Chondrocyte (in vitro differentiated cells): ENCODE results near the gene SNX30. TPM values are rescaled to one million over a fixed set of nuclear protein-coding genes. Genes with fewer than 3 reads are reported as not detected.

ENCODE experiments used
- DNase-seq: peaks from one replicate; pipeline ENCODE4 v3.0.0; 2021; ENCODE audit warnings: mixed read lengths, low spot score
- H3K27ac Mint-ChIP-seq: one replicate; pipeline ENCODE4 v1.8.0; 2021; ENCODE audit warnings: mild to moderate bottlenecking, moderate library complexity, mixed read lengths; ENCODE audit not compliant: unreplicated experiment
- H3K27me3 Mint-ChIP-seq: 2 replicates; pipeline ENCODE4 v1.8.0; 2021; ENCODE audit warnings: low read depth, mixed read lengths
- H3K36me3 Mint-ChIP-seq: 2 replicates; pipeline ENCODE4 v1.8.0; 2021; ENCODE audit warnings: low read depth, mixed read lengths
- H3K4me1 Mint-ChIP-seq: 2 replicates; pipeline ENCODE4 v1.8.0; 2021; ENCODE audit warnings: low read depth, mild to moderate bottlenecking, mixed read lengths
- H3K4me3 Mint-ChIP-seq: one replicate; pipeline ENCODE4 v1.8.0; 2021; ENCODE audit warnings: mild to moderate bottlenecking, moderate library complexity, mixed read lengths; ENCODE audit not compliant: unreplicated experiment
- H3K9me3 Mint-ChIP-seq: 2 replicates; pipeline ENCODE4 v1.8.0; 2021; ENCODE audit warnings: low read depth, mixed read lengths
- total RNA-seq: library from RNA; stranded (reverse); gene quantifications from 3 replicates; pipeline ENCODE4 v1.2.1, GENCODE V29; 2021
- TF ChIP-seq, protein P1 (sequence below): fragments of 200-600 bp; sonication (generic); IDR thresholded peaks from 2 replicates; pipeline ENCODE4 v1.5.0; 2021; ENCODE audit warnings: antibody characterized with exemption, mild to moderate bottlenecking, moderate library complexity

Gene SNX30
- total RNA-seq, 1 donor from 2014 or later = 19.9 TPM

DNA sequence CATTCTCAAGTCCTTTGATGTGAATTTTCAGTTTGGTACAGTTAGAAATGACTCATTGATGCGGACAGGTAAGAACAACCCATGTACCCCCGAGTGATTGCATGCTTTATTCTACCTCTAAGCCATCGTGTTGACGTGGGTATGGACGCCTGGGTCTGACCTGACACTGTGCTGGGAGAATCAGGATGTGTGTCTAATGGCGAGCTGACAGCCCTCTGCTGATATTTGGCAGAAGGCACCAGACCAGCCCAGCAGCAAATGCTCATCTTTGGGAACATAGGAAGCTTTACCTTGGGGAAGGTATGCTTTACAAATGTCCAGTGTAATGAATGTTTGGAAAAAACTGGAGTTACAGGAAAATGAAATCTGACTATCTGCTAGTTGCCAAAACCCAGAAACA, 120.0 kb downstream of the SNX30 start:
- Mint-ChIP-seq H3K4me1 (no peaks in the 10 kb centered on the region), H3K4me3 (no peak overlapping the region), H3K27me3 (no peaks in the 10 kb centered on the region), H3K9me3 (no peaks in the 10 kb centered on the region), H3K27ac (no peak overlapping the region), H3K36me3 (peaks cover 21% of the 10 kb centered on the region)
- no peak for DNase-seq
- TF ChIP-seq, protein P1, sequence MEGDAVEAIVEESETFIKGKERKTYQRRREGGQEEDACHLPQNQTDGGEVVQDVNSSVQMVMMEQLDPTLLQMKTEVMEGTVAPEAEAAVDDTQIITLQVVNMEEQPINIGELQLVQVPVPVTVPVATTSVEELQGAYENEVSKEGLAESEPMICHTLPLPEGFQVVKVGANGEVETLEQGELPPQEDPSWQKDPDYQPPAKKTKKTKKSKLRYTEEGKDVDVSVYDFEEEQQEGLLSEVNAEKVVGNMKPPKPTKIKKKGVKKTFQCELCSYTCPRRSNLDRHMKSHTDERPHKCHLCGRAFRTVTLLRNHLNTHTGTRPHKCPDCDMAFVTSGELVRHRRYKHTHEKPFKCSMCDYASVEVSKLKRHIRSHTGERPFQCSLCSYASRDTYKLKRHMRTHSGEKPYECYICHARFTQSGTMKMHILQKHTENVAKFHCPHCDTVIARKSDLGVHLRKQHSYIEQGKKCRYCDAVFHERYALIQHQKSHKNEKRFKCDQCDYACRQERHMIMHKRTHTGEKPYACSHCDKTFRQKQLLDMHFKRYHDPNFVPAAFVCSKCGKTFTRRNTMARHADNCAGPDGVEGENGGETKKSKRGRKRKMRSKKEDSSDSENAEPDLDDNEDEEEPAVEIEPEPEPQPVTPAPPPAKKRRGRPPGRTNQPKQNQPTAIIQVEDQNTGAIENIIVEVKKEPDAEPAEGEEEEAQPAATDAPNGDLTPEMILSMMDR = no peak

DNA sequence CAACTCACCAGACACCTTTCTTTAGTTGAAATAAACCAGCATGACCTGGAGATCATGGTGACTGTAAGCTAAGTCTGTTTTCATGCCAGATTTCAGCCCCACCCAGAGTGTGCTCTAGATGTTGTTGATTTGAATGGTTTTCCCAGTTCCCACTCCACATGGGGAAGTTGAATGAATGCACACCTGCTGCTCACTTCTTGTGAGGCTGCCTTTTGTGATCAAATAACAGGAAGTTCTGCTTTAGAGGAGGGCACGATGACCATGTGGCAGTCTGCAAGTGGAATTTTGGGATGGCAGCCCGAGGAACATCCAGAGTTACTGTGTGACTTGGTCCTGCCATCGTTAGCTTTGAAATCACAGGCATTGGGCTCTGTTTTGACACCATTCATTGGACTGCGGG, 121.5 kb downstream of the SNX30 start:
- H3K36me3 Mint-ChIP-seq = peaks cover 24% of the 10 kb centered on the region
- no peak overlapping the region for H3K27ac Mint-ChIP-seq
- H3K4me1 Mint-ChIP-seq = no peaks in the 10 kb centered on the region
- DNase-seq = no peak
- no peaks in the 10 kb centered on the region for H3K9me3 Mint-ChIP-seq
- TF ChIP-seq, protein P1 = no peak
- no peaks in the 10 kb centered on the region for H3K27me3 Mint-ChIP-seq
- H3K4me3 Mint-ChIP-seq = no peak overlapping the region

DNA sequence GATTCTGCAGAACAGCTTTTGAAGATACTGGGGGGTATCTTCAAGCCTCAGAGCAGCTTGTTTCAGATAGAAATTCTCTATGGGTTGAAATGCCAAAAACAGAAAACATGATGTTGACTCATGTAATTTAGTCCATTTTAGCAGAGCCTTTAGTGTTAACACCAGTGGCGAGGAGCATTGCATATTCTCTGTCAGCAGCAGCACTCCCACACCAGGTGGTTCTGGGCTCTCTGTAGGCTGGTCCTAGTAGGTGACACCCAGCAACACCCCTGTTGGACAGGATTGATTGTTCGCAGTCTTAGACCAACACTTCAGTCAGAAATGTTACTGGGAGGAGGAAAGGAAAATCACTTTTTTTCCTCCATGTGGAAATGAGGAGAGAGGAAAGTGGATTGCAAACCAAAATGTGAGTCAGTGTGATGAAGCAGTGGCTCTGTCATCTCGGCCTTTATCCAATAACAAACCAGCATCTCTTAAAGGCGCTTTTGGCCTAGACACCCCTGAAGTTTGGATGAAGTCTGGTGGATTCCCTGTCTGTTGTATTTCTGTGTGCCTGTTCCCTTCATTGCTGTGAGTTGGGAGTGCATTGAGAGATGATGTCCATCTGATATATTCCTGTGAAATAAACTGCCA, 123.3 kb downstream of the SNX30 start:
- no peaks in the 10 kb centered on the region for H3K9me3 Mint-ChIP-seq
- H3K36me3 Mint-ChIP-seq = peaks cover 26% of the 10 kb centered on the region
- TF ChIP-seq, protein P1 = no peak
- DNase-seq = no peak
- H3K27ac Mint-ChIP-seq = no peak overlapping the region
- no peaks in the 10 kb centered on the region for H3K4me1 Mint-ChIP-seq
- no peaks in the 10 kb centered on the region for H3K27me3 Mint-ChIP-seq
- no peak overlapping the region for H3K4me3 Mint-ChIP-seq

DNA sequence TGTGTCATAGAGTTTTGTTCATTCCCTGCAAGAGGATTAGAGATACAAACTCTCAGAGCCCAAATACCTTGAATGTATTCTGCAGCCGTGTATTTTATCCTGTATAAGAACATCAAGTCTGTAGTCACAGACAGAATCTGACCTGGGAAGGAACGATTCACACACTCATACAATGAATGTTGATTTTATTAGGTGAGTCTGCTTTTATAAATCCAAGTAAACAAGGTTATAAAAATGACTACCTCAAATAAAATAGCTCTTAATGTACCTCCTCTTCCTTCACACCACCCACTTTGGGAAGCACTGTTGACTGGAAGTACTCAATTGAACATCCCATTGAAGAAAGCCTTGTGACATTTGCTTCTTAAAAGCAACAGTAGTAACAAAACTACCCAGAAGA, 128.2 kb downstream of the SNX30 start:
- no peak for DNase-seq
- Mint-ChIP-seq H3K27ac (no peak overlapping the region), H3K4me3 (no peak overlapping the region), H3K9me3 (no peaks in the 10 kb centered on the region), H3K27me3 (no peaks in the 10 kb centered on the region), H3K36me3 (peaks cover 22% of the 10 kb centered on the region), H3K4me1 (peaks cover 14% of the 10 kb centered on the region)
- TF ChIP-seq, protein P1 = no peak

DNA sequence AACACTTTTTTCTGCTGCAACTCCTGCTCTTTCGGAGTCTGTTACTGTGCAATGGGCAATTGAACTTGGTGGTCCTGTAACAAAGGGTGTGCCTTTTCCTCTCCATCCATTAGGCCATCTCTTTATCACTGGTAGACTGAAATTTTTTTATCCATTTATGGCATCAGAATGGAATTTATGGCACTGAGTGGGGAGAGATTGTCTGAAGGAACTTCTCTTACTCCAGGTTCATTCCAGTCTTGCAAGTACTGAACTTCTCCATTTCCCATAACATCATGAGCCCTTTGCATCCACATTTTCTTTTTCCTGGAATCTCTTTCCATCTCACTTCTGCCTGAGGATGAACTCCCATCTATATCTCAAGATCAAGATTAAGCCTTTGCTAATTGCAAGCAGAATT, 130.1 kb downstream of the SNX30 start:
- TF ChIP-seq, protein P1 = no peak
- peaks cover 20% of the 10 kb centered on the region for H3K36me3 Mint-ChIP-seq
- no peak overlapping the region for H3K27ac Mint-ChIP-seq
- no peak for DNase-seq
- peaks cover 23% of the 10 kb centered on the region for H3K4me1 Mint-ChIP-seq
- H3K4me3 Mint-ChIP-seq = no peak overlapping the region
- H3K9me3 Mint-ChIP-seq = no peaks in the 10 kb centered on the region
- no peaks in the 10 kb centered on the region for H3K27me3 Mint-ChIP-seq
